ENCODE measurements around the gene ANO10. TPM values are rescaled to one million over a fixed set of nuclear protein-coding genes. Genes with fewer than 3 reads are reported as not detected.

Gene ANO10
- total RNA-seq, 1 experiment from 2014 or later: 8.5 TPM

DNA sequence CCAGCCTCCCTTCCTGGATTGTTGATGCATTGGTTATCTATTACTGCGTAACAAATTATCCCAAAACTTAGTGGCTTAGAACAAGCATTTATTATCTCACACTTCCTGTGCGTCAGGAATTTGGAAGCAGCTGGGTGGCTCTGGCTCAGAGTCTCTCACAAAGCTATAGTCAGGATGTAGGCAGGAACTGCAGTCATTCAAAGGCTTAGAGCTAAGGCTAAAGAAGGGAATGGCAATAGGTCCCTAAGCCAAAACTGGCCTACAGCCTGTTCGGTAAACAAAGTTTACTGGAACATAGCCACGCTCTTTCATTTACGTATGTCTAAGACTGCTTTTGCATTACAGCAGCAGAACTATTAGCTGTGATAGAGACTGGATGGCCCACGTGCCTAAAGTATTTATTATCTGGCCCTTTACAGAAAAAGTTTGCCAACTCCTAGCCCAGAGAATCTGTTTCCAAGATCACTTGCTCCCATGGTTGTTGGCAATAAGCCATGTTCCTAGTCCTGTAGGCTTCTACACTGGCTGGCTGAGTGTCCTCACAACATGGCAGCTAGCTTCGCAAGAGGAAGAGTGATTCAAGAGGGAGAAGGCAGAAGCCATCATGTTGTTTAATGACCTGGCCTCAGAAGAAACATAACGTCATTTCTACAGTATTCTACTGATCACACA is 203.1 kb downstream of the ANO10 start:
- peak overlapping the region; percentile 56 for H3K27ac ChIP-seq
- no peaks in the 10 kb centered on the region for H3K27me3 ChIP-seq
- H3K4me1 ChIP-seq: 0 out of 2 replicates have a peak, but pooled peaks cover 7% of the 10 kb centered on the region
- no peaks in the 10 kb centered on the region for H3K9me3 ChIP-seq (replicated peaks)
- peak; percentile 15 to 53 for DNase-seq
- H3K4me3 ChIP-seq: no peak overlapping the region
- H3K36me3 ChIP-seq: no peaks in the 10 kb centered on the region

- no peak overlapping the region for H3K4me3 ChIP-seq
- DNase-seq: no peak
- H3K27ac ChIP-seq: no peak overlapping the region
- H3K36me3 ChIP-seq: no peaks in the 10 kb centered on the region
- H3K4me1 ChIP-seq: 0 out of 2 replicates have a peak, but pooled peaks cover 7% of the 10 kb centered on the region
- H3K27me3 ChIP-seq: no peaks in the 10 kb centered on the region
- H3K9me3 ChIP-seq (replicated peaks): no peaks in the 10 kb centered on the region
These were observed 204.7 kb downstream of the ANO10 start for GRCh38 chr3:43417133-43417532.

- no peak for DNase-seq
- no peaks in the 10 kb centered on the region for H3K36me3 ChIP-seq
- H3K4me1 ChIP-seq: 0 out of 2 replicates have a peak, but pooled peaks cover 7% of the 10 kb centered on the region
- no peaks in the 10 kb centered on the region for H3K9me3 ChIP-seq (replicated peaks)
- no peak overlapping the region for H3K4me3 ChIP-seq
- H3K27ac ChIP-seq: no peak overlapping the region
- H3K27me3 ChIP-seq: no peaks in the 10 kb centered on the region
These were observed 206.7 kb downstream of the ANO10 start for GRCh38 chr3:43415088-43415487.

DNA sequence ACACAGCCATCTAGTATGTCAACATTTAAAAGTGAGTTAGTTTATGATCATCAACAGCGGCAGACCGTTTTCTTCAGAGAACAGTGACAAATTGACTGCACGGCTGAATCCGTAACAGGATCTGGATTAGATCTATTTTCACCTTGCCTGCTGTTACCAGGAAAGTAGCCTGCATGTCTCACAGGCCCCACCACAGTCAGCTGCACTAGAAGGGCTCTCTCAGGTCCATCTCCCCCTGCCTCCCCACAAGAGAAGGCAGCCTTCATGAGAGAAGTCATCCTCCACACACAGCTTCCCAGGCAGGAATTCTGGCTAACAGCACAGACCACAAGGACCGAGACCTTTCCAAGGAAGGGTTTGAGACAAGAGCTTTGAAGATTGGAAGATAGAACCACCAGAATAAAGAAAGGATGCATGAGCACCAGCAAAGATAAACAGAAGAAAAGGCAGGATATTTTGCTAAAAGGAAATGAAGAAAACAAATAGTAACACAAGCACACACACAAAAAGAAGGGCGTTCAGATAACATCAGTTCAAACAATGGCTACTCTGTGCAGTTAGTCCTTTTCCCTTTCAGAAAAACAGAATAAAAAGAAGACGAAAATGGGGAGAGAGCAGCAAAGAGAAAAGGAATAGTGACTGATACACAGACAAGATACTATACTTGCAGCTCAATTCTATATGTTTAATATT is 208.0 kb downstream of the ANO10 start:
- Histone ChIP-seq H3K9me3 (replicated peaks) (no peaks in the 10 kb centered on the region), H3K27me3 (no peaks in the 10 kb centered on the region), H3K4me1 (0 out of 2 replicates have a peak, but pooled peaks cover 5% of the 10 kb centered on the region), H3K36me3 (no peaks in the 10 kb centered on the region), H3K27ac (no peak overlapping the region), H3K4me3 (no peak overlapping the region)
- peak in 1 of 2 experiments; percentile 6 for DNase-seq

DNA sequence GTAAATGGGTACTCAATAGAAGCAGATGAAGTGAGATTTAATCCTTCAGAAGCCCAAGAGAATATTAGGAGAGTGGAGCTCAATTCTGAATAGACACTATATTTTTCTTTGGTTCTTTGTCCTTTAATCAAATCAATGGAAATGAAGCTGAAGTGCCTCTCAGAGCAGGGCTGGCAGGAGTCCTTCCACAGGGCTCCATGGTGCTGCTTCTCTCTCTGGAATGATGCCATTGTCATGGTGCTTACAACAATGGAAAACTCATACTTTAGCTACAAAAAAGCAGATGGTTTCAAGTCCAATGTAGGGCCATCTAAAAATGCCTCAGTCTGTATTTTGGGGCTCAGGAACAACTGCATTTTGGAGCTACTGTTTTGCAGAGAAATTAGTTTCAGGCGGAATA is 210.4 kb downstream of the ANO10 start:
- H3K36me3 ChIP-seq: no peaks in the 10 kb centered on the region
- no peak overlapping the region for H3K27ac ChIP-seq
- H3K4me1 ChIP-seq: no peaks in the 10 kb centered on the region
- no peak overlapping the region for H3K4me3 ChIP-seq
- H3K27me3 ChIP-seq: no peaks in the 10 kb centered on the region
- DNase-seq: no peak
- H3K9me3 ChIP-seq (replicated peaks): no peaks in the 10 kb centered on the region

DNA sequence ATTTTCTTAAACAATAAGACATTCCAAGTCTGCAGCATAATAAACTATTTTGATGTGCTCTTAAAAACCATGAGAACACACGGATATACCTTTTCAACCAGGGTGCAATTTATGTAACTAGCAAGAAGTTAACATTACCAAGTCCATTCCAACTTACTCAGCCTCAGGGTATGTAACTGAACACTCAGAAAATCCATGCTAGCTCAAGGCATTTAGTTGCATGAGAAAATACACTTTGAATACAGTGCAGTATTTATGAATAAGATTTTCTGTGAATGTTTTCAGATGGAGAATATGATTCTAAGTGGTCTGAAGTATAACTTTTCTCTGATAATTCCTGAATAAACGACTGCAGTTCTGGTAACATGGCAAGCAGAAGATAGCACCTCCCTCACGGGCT is 211.2 kb downstream of the ANO10 start:
- no peaks in the 10 kb centered on the region for H3K27me3 ChIP-seq
- no peak overlapping the region for H3K27ac ChIP-seq
- no peak overlapping the region for H3K4me3 ChIP-seq
- no peaks in the 10 kb centered on the region for H3K4me1 ChIP-seq
- H3K36me3 ChIP-seq: no peaks in the 10 kb centered on the region
- H3K9me3 ChIP-seq (replicated peaks): no peaks in the 10 kb centered on the region
- no peak for DNase-seq

DNA sequence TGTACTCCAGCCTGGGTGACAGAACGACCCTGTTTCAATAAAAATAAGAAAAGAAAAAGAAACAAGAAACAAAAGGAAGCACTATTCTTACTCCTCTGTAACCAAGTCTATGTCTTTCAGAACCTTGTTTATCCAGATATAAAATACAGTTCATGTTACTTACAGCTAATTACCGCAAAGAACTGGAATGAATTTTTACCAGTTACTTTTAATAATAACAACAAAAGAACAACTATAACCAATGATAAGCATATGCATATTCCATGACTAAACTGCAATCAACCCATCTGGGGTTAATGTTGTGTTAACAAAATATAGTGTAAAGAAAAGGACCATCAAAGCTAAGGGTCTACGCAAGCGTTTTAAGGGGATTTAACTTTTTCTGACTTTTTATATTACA is 212.3 kb downstream of the ANO10 start:
- DNase-seq: no peak
- Histone ChIP-seq H3K36me3 (no peaks in the 10 kb centered on the region), H3K4me1 (no peaks in the 10 kb centered on the region), H3K27me3 (no peaks in the 10 kb centered on the region), H3K4me3 (no peak overlapping the region), H3K27ac (no peak overlapping the region), H3K9me3 (replicated peaks) (no peaks in the 10 kb centered on the region)

DNA sequence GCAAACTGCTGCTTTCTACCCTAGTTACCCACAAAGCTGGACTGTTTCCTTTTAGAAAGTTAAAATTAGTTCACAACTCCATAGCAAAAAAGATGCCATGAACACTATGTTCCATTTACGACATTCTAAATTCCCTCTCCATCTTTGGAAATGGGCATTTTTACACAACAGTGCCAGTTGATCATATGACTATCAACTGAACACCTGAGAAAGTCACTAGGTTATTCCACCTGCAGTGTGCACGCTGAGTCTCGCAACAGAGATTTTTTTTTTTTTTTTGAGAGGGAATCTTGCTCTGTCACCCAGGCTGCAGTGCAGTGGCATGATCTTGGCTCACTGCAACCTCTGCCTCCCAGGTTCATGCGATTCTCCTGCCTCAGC is 215.2 kb downstream of the ANO10 start:
- no peaks in the 10 kb centered on the region for H3K27me3 ChIP-seq
- H3K36me3 ChIP-seq: no peaks in the 10 kb centered on the region
- no peaks in the 10 kb centered on the region for H3K4me1 ChIP-seq
- no peak overlapping the region for H3K27ac ChIP-seq
- no peaks in the 10 kb centered on the region for H3K9me3 ChIP-seq (replicated peaks)
- DNase-seq: no peak
- no peak overlapping the region for H3K4me3 ChIP-seq

DNA sequence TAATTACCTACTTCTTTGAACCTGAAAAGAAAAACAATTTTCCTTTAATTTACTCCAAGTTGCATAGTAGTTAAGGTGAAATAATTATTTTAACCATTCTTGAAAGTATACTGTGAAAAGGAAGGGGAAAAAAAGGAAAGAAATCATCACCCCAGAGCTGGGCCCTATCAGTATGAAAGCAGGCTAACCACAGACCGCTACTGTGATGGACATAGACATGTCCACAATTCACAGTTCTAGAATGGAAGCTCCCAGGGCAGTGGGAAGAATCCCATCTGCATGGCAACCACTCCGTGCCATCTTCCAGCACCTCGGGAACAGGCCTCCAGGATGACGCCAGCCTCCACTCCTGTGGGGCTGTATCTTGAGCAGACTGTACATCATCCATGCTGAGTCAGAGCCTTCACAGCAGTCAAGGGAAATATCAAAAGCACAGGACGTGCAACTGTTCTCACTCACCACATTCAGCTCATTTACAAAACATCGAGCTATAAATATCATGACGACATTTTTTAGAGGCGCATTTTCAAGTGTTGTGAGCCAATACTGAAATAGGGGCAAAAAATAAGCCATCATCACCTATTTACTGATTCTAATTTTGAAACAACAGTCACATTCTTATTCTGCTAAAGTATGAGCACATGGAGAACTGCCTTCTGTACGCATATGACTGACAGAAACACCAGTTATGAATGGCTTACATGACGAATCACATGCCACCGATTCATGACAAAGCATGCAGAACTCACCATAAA is 215.7 kb downstream of the ANO10 start:
- no peaks in the 10 kb centered on the region for H3K36me3 ChIP-seq
- H3K27ac ChIP-seq: no peak overlapping the region
- DNase-seq: no peak
- H3K9me3 ChIP-seq (replicated peaks): no peaks in the 10 kb centered on the region
- no peaks in the 10 kb centered on the region for H3K4me1 ChIP-seq
- H3K27me3 ChIP-seq: no peaks in the 10 kb centered on the region
- H3K4me3 ChIP-seq: no peak overlapping the region

DNA sequence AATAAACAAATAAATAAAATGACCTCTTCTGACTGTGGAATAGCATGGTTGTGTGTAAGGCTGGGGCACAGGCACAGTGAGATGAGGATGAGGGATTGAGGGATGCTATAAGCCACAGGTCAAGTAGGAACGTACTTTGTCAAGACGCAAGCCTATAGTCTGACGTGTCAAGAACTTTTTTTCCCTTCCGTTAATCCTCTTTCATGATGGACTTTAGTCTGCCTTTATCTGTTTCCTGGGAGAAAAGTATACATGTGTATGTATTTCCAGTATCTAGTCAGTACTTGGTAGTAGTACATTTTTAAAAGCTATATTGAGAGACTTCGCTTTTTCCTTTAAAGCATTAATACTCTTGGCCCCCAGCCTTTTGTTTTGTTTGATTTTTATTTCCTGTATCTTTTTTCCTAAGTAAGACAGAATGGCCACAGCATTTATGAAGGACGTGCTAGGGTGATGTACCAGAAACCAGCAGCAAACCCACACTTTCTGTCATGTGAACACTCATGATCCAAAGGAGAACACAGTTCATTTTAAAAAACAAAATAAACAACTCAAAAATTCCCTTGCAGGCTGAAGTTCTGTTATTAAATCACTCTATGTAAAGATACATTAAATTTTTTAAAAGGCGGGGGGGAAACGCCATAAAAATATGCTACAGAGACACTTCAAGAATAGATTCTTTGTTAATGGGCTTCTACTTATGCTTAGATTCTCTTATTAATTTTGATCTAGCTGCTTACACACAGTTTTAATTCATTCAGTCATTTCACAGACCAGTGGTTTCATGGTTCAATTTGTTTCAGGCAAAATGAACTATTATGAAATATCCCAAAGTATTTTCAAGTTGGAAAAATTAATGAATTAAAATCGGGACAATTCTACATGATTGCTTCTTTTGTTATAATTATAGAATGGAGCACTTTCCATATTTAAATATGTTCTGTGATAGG is 220.8 kb downstream of the ANO10 start:
- Histone ChIP-seq H3K27ac (no peak overlapping the region), H3K36me3 (no peaks in the 10 kb centered on the region), H3K4me3 (no peak overlapping the region), H3K9me3 (replicated peaks) (no peaks in the 10 kb centered on the region), H3K4me1 (no peaks in the 10 kb centered on the region), H3K27me3 (no peaks in the 10 kb centered on the region)
- no peak for DNase-seq

DNA sequence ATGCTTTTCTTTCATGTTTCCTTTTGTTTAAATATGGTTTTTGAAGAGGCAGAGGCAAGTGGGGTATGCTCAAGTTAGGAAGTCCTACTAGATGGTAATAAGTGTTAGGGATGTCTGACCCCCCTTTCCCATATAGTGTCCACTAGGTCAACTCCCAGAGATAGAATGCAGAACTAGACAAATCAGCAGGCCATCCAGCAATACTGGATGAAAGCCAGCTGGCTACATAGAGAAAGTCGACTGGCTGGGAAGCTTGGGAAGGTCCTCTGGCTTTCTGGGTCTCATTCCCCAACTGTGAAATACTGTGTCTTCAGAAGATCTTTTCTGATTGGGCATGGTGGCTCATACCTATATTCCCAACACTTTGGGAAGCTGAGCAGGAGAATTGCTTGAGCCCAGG is 221.6 kb downstream of the ANO10 start:
- no peak overlapping the region for H3K27ac ChIP-seq
- no peaks in the 10 kb centered on the region for H3K27me3 ChIP-seq
- no peaks in the 10 kb centered on the region for H3K36me3 ChIP-seq
- no peak for DNase-seq
- no peaks in the 10 kb centered on the region for H3K4me1 ChIP-seq
- H3K4me3 ChIP-seq: no peak overlapping the region
- H3K9me3 ChIP-seq (replicated peaks): no peaks in the 10 kb centered on the region

- Histone ChIP-seq H3K9me3 (replicated peaks) (no peaks in the 10 kb centered on the region), H3K27ac (no peak overlapping the region), H3K4me3 (no peak overlapping the region), H3K27me3 (no peaks in the 10 kb centered on the region), H3K4me1 (no peaks in the 10 kb centered on the region), H3K36me3 (no peaks in the 10 kb centered on the region)
- no peak for DNase-seq
These were observed 222.8 kb downstream of the ANO10 start for GRCh38 chr3:43399034-43399433.

GRCh38 chr3:43394041-43394554 is 227.7 kb downstream of the ANO10 start:
- Histone ChIP-seq H3K4me3 (no peak overlapping the region), H3K27me3 (no peaks in the 10 kb centered on the region), H3K36me3 (no peaks in the 10 kb centered on the region), H3K27ac (no peak overlapping the region), H3K4me1 (no peaks in the 10 kb centered on the region), H3K9me3 (replicated peaks) (no peaks in the 10 kb centered on the region)
- DNase-seq: no peak

DNA sequence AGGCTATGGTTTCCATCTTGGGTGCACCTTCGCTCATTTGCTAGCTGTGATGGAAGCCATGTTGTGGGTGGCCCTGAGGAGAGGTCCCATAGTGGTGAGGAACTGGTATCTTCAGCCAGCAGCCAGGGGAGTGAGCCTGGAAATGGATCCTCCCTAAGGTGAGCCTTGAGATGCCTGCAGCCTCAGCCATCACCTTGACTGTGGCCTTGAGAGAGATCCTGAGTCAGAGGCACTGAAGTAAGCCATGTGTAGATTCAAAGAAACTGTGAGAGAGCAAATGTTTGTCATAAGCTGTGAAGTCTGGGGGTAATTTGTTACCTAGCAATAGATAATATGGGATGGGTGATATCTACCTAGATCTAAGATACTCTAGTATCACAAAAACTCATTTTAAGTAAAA is 230.2 kb downstream of the ANO10 start:
- Histone ChIP-seq H3K9me3 (replicated peaks) (no peaks in the 10 kb centered on the region), H3K4me1 (no peaks in the 10 kb centered on the region), H3K36me3 (no peaks in the 10 kb centered on the region), H3K4me3 (no peak overlapping the region), H3K27me3 (no peaks in the 10 kb centered on the region), H3K27ac (no peak overlapping the region)
- DNase-seq: no peak

Data from SJCRH30 (cell line).